Islet precursor cell (in vitro differentiated cells): ENCODE results near the gene ZNF609.
A peak's percentile ranks its signal among the peaks of the same experiment; 100 is the strongest.

Experiments used
- DNase-seq: peaks from one replicate; pipeline ENCODE4 v3.0.0-alpha.2; 2018

Gene ZNF609

GRCh38 chr15:64667736-64668161 is 207.4 kb downstream of the ZNF609 start:
- no peak for DNase-seq

GRCh38 chr15:64673866-64674265 is 213.5 kb downstream of the ZNF609 start:
- no peak for DNase-seq

- no peak for DNase-seq
Observed at GRCh38 chr15:64678126-64678819, 217.9 kb downstream of the ZNF609 start.

- DNase-seq, result no peak
Observed at GRCh38 chr15:64680097-64680496, 219.7 kb downstream of the ZNF609 start.

DNA sequence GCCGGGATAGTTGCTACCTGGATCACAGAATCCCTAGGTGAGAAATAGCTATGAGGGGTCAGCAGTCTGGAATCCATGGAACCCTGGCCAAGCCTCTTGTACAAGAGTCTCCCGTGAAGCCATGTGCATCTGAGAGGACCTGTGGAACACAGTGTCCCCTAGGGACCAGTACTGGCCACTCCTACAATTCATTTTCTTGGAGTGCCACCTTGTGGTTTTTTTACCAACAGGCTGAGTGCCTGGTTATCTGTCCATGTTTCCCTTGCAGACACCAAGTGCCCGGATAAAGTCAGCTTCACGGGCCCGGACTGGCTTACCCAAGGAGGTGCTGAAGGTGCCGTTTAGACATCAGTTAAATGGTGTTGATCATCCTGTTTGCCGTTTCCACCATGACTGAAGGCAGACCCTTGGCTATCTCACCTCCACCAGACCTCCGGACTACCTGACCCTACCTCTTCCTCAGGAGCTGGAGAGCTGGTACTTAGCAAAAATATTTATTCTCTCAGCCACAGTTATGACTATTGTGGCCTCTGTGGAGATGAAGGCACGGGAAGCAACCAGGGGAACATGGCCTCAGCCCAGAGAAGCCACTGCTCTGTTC is 221.1 kb downstream of the ZNF609 start:
- peak; percentile 89 for DNase-seq

DNA sequence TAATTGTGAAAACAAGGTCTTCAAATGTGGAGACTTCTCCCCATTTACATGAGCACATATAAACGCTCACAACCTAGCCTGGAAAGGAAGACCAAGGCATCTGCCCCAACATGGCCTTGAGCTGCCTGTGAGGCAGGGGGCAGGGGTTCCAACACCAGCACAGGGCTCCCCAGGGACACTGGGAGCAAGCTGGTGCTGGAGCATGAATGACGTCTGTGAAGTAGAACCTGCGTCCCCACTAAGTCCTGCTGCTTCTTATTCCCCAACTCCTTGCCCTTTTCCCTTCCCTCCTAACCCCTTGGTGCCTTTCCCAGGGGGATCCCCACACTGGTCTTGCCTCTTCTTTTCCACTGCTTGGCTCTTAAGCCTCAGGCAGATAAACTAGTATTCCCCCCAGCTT is 221.9 kb downstream of the ZNF609 start:
- DNase-seq, result no peak

DNA sequence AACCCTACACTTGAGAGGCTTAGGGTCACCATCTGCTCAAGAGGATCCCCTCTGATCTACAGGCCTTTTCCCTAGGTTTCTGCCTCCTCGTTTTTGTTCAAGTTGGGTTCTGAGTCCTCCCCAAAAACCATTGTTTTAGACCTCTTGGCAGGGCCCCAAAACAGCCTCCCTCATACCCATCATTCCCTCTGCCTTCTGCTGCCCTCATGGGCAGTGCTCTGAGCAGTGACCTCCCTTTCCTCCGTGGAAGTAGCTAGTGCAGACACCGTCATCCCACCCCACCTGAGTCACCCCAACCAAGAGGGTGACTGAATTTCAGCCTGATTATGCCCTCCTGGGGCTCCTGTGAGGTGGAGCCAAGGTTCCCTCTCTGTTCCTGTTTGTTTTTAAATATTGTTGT is 223.0 kb downstream of the ZNF609 start:
- no peak for DNase-seq

DNA sequence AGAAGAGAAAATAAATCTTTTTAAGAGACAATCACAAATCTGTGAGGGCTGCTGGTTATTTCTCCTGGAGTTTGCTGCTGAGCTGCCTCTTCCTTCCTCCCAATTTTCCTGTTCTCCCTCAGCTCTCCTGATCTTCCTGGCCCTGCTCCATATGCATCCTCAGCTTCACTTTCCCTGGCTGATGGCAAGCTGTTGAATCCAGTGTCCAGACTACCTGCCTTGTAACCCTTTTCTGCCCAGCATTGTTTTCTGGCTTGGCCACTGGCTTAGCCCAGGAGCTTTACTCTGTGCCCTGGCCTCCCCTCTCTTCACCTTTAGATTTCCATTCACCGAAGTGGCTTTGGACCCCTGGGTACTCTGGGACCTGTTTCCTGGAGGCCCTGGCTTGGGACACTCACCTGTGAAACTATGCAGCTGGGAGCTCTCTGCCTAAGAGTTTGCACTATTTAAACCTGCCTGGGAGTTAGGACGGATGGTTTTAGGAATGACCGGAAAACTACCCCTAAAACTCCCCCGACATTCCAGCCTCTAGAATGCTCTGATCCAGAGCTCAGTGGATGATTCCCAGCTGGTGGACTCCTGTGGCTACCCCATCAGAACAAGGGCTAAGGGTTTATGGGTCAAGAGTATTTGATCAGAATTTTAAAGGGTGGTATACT is 225.0 kb downstream of the ZNF609 start:
- no peak for DNase-seq

GRCh38 chr15:64686130-64686735 is 225.9 kb downstream of the ZNF609 start:
- DNase-seq, result no peak

DNA sequence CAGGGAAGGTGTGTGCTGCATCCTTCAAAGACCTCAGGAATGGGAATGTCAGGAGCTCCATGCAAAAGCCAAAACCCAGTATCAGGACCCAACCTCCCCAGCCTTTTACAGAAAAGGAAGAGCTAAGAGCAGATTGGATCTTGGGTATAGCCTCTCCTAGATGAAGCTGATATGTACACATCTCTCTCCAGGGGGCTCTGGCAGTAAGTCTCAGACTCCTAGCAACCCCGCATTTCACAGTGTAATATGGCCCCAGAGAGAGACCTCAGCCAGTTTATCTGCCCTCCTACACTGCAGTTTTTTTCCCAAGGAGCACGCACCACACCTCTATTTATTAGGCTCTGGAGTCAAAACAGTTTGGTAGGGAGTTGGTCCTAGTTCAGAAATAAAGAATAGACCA is 226.8 kb downstream of the ZNF609 start:
- DNase-seq, result no peak

DNA sequence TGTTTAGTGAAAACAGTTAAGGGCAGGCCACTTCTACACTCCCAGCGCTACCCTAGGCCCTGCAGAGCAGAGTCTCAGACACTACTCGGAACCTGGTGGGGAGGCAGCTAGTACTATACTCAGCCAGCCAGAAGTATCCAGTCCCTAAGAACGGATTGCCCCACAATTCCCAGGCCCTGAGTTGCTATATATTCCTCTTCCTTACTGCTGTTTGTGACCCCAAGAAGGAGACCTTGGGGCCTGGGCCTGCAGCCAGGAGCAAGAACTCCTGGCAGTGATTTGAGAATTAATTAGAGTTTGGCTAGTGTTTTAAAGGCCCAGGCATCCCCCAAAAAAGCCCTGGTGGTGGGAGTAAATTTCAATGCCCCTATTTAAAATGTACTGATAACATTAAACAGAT is 227.3 kb downstream of the ZNF609 start:
- no peak for DNase-seq

DNA sequence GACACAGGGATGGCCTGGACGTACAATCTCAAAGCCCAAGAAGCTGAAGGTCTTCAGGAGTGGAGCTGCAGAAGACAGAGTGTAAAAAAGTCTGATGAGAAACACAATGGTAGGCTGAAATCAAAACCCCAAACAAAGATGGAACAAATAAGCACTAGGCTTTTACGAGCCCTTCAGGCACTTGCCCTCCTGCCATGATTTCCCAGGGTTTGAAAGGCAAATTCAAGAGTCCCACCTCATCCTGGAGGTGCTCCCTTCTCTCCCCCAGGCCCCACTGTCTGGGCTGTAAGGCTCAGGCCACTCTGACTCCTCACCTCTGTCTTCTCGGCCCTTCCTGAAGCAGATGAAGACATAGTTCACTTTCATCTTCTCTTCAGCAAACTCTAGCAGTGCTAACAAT is 228.4 kb downstream of the ZNF609 start:
- no peak for DNase-seq

DNA sequence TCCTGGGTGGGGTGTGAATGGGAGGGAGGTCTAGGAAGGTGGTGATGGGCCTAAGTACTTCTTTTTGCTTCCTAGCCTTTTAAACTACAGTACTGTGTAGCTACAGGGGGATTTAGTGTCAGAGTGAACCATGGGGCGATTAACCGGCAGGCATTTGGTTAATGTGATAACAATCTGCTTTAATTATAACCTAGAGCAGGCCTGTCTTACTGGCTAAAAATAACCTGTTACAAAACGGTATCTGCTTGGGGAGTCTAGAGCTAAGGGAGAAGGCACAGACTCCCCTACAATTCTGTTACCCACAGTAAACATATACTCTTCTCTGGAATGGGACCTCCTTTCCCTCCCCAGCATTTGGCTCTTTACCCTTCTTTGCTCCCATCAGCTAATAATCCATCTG is 229.6 kb downstream of the ZNF609 start:
- DNase-seq, result no peak

DNA sequence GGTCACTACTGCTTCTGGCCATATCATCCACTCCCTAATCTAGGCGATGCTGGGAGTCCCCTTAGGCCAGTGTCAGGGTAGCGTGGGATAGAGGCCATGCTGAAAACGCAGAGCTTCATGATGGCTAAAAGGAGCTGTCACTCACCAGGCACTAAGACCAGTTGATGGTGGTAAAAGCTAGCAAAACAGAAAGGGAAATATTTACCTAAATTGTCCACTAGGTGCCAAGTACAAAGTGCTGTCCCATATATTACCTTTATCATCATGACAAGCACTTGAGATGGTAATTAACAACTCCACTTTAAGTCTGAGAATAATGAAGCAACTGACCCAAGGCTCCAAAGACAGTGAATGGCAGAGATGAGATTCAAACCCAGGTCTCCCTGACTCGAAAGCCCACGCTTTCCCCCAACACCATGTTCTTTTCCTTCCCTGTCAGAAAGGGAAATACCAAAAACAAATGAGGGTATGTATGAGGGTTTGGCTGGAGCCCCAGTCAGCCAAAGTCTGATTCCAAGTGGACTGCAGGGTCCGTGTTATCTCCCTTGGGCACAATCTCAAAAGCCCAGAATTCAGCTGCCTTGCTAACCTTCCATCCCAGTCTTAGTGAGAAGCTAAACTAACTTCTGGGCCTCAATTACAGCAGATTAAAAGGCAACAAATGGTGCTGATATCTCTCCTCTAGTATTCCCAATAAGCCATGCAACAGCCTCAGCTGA is 230.4 kb downstream of the ZNF609 start:
- DNase-seq, result no peak

GRCh38 chr15:64691896-64692565 is 231.7 kb downstream of the ZNF609 start:
- no peak for DNase-seq

- DNase-seq, result peak; percentile 72
Observed at GRCh38 chr15:64693134-64693533, 232.8 kb downstream of the ZNF609 start.

DNA sequence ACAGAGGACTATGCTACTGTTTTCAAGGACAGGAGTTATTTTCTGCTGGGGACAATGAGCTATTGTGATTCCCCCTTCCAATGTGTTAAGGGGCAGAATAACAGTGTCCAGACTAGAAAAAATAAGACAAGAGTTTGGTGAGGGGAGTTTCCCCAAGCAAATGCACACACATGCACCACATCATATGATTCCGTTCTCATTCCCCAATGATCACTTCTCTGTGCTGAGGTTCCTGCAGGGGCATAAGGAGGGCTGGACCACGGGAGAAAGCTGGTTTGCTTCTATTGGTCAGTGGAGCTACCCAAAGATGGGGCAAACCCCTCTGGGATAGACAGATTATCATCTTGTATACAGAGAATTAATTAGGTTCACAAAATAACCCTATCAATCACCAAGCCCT is 234.4 kb downstream of the ZNF609 start:
- DNase-seq, result no peak

- no peak for DNase-seq
Observed at GRCh38 chr15:64695561-64695992, 235.2 kb downstream of the ZNF609 start.

DNA sequence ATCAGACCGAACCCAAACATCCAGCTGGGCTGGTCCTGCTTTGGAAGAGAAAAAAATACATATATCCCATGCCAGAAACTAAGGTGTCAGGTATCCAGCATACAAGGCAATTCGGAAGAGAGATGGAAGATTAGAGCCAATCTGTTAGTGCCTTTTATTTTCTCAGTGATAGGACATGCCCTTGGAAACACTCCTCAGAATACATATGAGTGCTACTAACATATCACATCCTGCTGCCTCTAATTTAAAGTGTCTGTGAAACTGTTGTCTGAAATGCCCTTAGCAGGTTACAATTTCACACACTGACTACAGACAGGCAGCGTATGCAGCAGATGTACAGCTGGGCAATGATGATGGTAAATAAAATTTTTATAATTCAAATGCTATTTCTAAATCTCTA is 236.1 kb downstream of the ZNF609 start:
- no peak for DNase-seq

DNA sequence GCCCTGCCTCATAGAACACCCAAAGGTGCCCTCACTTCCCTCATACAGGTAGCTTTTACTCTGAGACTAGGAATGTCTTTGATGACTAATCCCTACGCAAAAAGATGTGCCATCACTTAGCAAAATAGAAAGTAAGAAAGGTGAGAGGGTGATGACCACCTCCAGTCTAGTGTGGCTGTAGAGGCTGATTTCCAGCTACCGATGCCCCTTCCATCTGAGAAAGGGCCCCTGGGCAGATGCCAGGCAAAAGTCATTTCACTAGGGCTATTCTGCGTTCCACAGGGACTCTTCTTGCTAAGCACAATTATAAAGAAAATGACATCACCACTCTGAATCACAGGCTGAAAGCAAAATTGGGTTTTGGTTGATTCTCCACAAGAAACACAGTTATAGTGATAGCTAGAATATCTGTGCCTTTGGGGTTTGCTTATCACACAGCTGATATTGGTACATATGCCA is 237.6 kb downstream of the ZNF609 start:
- DNase-seq, result no peak

DNA sequence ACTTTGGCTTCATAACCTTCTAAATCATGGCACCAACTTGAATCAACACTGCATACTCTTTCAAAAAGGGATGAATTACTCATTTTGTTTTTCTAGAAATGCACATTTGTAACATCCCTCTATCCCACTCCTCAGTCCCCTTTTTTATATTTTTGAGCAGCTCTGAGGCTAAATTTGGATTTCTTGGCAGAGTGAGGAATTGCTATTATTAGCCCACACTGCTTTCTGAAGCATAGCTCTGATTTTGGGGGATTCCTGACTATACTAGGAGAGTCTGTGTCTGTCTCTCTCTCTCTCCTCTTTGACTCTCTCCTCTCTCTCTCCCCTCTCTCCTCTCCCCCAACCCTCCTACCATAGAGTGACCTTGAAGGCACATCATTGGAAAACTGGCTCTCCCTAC is 238.4 kb downstream of the ZNF609 start:
- DNase-seq, result no peak

DNA sequence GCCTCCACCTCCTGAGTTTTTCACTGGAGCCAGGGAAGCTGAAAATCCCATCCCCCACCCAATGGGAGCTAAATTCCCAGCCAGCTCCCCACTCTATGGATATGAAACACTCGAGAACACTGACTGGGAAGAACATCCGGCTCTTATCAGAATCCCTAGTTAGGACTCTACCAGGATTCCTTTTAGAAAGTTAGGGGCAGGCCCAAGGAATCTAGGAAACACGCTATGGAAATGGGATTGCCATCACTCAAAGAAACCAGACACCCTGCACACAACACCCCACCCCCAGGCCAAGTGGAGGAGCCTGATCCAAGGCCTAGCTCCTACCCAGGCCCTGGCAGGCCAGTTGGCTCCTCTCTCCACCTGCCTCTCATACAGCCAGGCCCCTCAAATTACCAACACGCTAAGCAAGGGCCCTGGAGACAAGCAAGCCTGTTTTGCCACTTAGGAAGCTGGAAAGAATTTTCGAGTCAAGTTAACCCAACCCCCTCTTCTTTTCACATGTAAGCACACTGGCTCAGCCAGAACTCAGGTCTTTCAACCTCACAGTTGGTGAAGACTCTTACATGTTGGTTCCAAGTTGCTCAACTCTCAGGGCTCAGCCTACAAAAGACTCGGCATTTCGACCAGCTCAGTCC is 239.5 kb downstream of the ZNF609 start:
- peak; percentile 97 for DNase-seq
